ENCODE results near the gene BCR. TPM values are rescaled to one million over a fixed set of nuclear protein-coding genes. Genes with fewer than 3 reads are reported as not detected.

Gene BCR
- total RNA-seq, 1 experiment from 2014 or later: 77.0 TPM

GRCh38 chr22:23205339-23206049 lies 25.2 kb downstream of the BCR start:
- Histone ChIP-seq H3K23ac (ENCODE audit: insufficient read length, low read depth, low read length) (no peak overlapping the region), H2BK12ac (ENCODE audit: insufficient read length, low read depth, low read length) (no peak overlapping the region), H4K91ac (ENCODE audit: insufficient read length, low read depth, low read length) (no peak overlapping the region), H2BK20ac (ENCODE audit: low read depth, low read length, poor library complexity, severe bottlenecking) (no peak overlapping the region), H3K79me2 (ENCODE audit: insufficient read depth, low read length) (peaks cover 32% of the 10 kb centered on the region; the same call in 1 of the 2 replicates), H4K5ac (ENCODE audit: insufficient read length, low read depth, low read length) (no peak overlapping the region), H4K8ac (replicated peaks; ENCODE audit: insufficient read length, low read depth, low read length) (no peak overlapping the region), H3K23me2 (ENCODE audit: insufficient read length, low read depth, low read length, poor library complexity, severe bottlenecking) (no peaks in the 10 kb centered on the region), H3K9ac (ENCODE audit: extremely low read depth, insufficient read length, low read length) (no peak overlapping the region), H2BK15ac (ENCODE audit: low read depth, low read length) (no peak overlapping the region), H3K27ac (ENCODE audit: insufficient read length, low read depth, low read length) (no peak overlapping the region), H3K18ac (ENCODE audit: insufficient read length, low read depth, low read length) (no peak overlapping the region), H3T11ph (ENCODE audit: low read length) (no peak overlapping the region), H4K20me1 (ENCODE audit: control insufficient read depth, insufficient read depth, insufficient read length) (no peaks in the 10 kb centered on the region), H2AFZ (ENCODE audit: low read length) (no peak overlapping the region), H3K4ac (ENCODE audit: low read depth, low read length) (no peak overlapping the region), H3K4me1 (ENCODE audit: insufficient read depth, low read length) (peaks cover 2% of the 10 kb centered on the region; the same call in 1 of the 2 replicates), H2AK5ac (ENCODE audit: insufficient read length, low read length) (no peak overlapping the region), H3K56ac (ENCODE audit: insufficient read length, low read depth, low read length) (no peak overlapping the region), H2BK5ac (ENCODE audit: insufficient read length, low read length) (no peak overlapping the region), H3K79me1 (ENCODE audit: insufficient read depth, low read depth, low read length, poor library complexity, severe bottlenecking) (no peaks in the 10 kb centered on the region), H3K4me2 (ENCODE audit: insufficient read depth, insufficient read length, low read length) (no peak overlapping the region), H2BK120ac (ENCODE audit: low read depth, low read length, poor library complexity, severe bottlenecking) (no peak overlapping the region), H3K27me3 (ENCODE audit: insufficient read depth, low read length) (no peaks in the 10 kb centered on the region), H3K9me3 (ENCODE audit: control insufficient read depth, low read depth, low read length) (no peaks in the 10 kb centered on the region), H3K14ac (ENCODE audit: insufficient read depth, low read length) (peak overlapping the region; percentile 49; the same call in 1 of the 2 replicates)
- no peak for TF ChIP-seq CTCF (conservative IDR thresholded peaks at IDR 0.05)
- Mint-ChIP-seq H3K27ac (peak overlapping the region; percentile 44 to 95 (median 83); a peak in 5 of 7 replicates), H3K27me3 (ENCODE audit: low read depth) (no peaks in the 10 kb centered on the region), H3K36me3 (ENCODE audit: insufficient read depth in 1 of 3, low read depth in 3 of 3) (peaks cover 19 to 38% (median 34%) of the 10 kb centered on the region in 3 experiments), H3K4me3 (peak overlapping the region in 1 of 2 experiments; percentile 26; a peak in 2 of 5 replicates), H3K9me3 (no peaks in the 10 kb centered on the region), H3K4me1 (peaks cover 25 to 35% of the 10 kb centered on the region in 2 experiments)
- WGBS (ENCODE audit: extremely low coverage, insufficient read length, low lambda C conversion rate): no CpG with 5 or more reads among the region's 9 CpGs
- no peak for DNase-seq
